ENCODE results near the gene KCTD6. TPM values are rescaled to one million over a fixed set of nuclear protein-coding genes. Genes with fewer than 3 reads are reported as not detected.

KCTD6 gene
- polyA plus RNA-seq, 1 donor (not counting 4 experiments of a cell fraction or from before 2014, with no cell fraction given): 7.6 TPM

DNA sequence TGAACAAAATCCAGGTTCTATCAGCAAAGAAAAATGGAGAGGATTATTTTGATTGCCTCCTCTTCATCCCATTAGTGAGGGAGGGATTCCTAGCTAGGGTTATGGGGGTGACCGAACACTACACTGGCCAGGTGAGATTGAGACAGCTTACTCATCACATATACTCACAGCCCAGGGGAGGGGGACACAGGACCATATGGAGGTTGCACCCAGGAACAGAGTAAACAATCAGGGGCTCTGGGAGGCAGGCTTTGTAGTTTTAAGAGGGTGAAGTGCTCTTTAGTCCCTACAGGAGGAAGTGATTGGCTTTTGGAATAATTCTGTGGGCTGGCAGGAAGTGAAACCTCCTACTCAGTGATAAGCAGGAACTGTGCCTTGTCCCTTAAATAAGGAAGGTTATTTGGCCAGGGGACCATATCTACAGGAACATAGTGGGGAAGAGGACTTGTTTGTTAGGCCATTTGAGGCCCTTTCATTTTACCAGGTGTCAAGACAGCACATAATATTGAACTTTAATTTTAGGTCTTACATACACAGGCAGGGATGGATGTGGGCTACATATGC lies 17.5 kb upstream of the KCTD6 start:
- H2AFZ ChIP-seq (ENCODE audit: control insufficient read depth, low read length): no peak overlapping the region
- H3K9ac ChIP-seq (ENCODE audit: control insufficient read depth, extremely low read depth, insufficient read depth, low read length): no peak overlapping the region
- dilution Hi-C loops (cut with MboI; ENCODE audit: extremely low pct_ligation_motif_present, low sequenced_read_pairs): no loop called here
- no peak for FAIRE-seq
- H3K36me3 ChIP-seq (ENCODE audit: control insufficient read depth in 2 of 2, extremely low read depth in 1 of 2, insufficient read depth in 2 of 2, low read length in 2 of 2): no peaks in the 10 kb centered on the region
- H3K4me1 ChIP-seq (ENCODE audit: control insufficient read depth, extremely low read depth, insufficient read depth, low read length): peaks cover 17% of the 10 kb centered on the region
- no peaks in the 10 kb centered on the region for H4K20me1 ChIP-seq (ENCODE audit: control insufficient read depth, extremely low read depth, insufficient read depth, low read length)
- H3K27me3 ChIP-seq (ENCODE audit: control insufficient read depth, extremely low read depth, insufficient read depth, low read length): no peaks in the 10 kb centered on the region
- no peaks in the 10 kb centered on the region for H3K9me3 ChIP-seq (ENCODE audit: control insufficient read depth, low read depth, low read length)
- no peak overlapping the region for H3K27ac ChIP-seq (ENCODE audit: control insufficient read depth, insufficient read depth, low read length)
- H3K4me3 ChIP-seq (ENCODE audit: control insufficient read depth in 2 of 3, extremely low read depth in 1 of 3, insufficient read depth in 2 of 3, low read depth in 1 of 3, low read length in 3 of 3): no peak overlapping the region
- H3K9me1 ChIP-seq (ENCODE audit: control insufficient read depth, extremely low read depth, insufficient read depth, low read length): no peaks in the 10 kb centered on the region
- TF ChIP-seq, protein P1, sequence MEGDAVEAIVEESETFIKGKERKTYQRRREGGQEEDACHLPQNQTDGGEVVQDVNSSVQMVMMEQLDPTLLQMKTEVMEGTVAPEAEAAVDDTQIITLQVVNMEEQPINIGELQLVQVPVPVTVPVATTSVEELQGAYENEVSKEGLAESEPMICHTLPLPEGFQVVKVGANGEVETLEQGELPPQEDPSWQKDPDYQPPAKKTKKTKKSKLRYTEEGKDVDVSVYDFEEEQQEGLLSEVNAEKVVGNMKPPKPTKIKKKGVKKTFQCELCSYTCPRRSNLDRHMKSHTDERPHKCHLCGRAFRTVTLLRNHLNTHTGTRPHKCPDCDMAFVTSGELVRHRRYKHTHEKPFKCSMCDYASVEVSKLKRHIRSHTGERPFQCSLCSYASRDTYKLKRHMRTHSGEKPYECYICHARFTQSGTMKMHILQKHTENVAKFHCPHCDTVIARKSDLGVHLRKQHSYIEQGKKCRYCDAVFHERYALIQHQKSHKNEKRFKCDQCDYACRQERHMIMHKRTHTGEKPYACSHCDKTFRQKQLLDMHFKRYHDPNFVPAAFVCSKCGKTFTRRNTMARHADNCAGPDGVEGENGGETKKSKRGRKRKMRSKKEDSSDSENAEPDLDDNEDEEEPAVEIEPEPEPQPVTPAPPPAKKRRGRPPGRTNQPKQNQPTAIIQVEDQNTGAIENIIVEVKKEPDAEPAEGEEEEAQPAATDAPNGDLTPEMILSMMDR (optimal IDR thresholded peaks at IDR 0.05 in 1 of 3, IDR thresholded peaks at IDR 0.05 in 1 of 3, conservative IDR thresholded peaks at IDR 0.05 in 1 of 3; ENCODE audit: extremely low read depth in 1 of 3, insufficient read depth in 2 of 3, low read length in 3 of 3): no peak
- no peak for TF ChIP-seq EZH2 (IDR thresholded peaks at IDR 0.05; ENCODE audit: low read length)
- H3K4me2 ChIP-seq (ENCODE audit: control insufficient read depth, extremely low read depth, insufficient read depth, low read depth, low read length): no peak overlapping the region
- DNase-seq (ENCODE audit: low read depth, low spot score): no peak
- H3K79me2 ChIP-seq (ENCODE audit: control insufficient read depth, insufficient read depth, low read length): no peaks in the 10 kb centered on the region

DNA sequence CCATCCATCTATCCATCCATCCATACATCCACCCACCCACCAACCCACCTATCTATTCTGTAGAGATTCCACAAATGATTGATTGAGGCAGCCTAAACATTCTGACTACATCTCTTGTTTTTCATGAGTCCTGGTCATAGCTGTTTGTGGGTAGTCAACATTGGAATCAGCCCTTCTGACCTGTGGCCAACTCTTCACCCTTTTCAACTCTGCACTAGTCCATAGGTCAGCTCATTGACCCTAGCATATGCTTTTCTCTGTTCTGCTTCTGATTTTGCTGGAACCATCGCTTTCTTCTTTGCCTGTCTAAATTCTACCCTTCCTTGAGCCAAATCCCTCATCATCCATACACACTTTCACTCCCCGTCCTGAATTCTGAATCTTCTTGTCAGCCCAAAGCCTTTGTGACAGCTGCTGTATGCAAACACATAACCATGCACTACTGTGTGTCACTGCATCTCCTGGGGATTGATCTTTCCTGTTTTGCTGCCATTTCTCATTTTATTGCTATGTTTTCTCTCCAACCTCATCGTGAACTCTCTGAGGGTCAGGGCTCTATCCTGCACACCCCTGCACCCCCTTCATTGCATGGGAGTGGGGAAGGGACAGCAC lies 16.8 kb upstream of the KCTD6 start:
- Histone ChIP-seq H3K79me2 (ENCODE audit: control insufficient read depth, insufficient read depth, low read length) (no peaks in the 10 kb centered on the region), H3K27me3 (ENCODE audit: control insufficient read depth, extremely low read depth, insufficient read depth, low read length) (no peaks in the 10 kb centered on the region), H3K27ac (ENCODE audit: control insufficient read depth, insufficient read depth, low read length) (no peak overlapping the region), H3K36me3 (ENCODE audit: control insufficient read depth in 2 of 2, extremely low read depth in 1 of 2, insufficient read depth in 2 of 2, low read length in 2 of 2) (no peaks in the 10 kb centered on the region), H3K4me1 (ENCODE audit: control insufficient read depth, extremely low read depth, insufficient read depth, low read length) (peaks cover 17% of the 10 kb centered on the region), H3K4me2 (ENCODE audit: control insufficient read depth, extremely low read depth, insufficient read depth, low read depth, low read length) (no peak overlapping the region), H3K9me1 (ENCODE audit: control insufficient read depth, extremely low read depth, insufficient read depth, low read length) (no peaks in the 10 kb centered on the region), H2AFZ (ENCODE audit: control insufficient read depth, low read length) (no peak overlapping the region), H3K9ac (ENCODE audit: control insufficient read depth, extremely low read depth, insufficient read depth, low read length) (no peak overlapping the region), H3K4me3 (ENCODE audit: control insufficient read depth in 2 of 3, extremely low read depth in 1 of 3, insufficient read depth in 2 of 3, low read depth in 1 of 3, low read length in 3 of 3) (no peak overlapping the region), H4K20me1 (ENCODE audit: control insufficient read depth, extremely low read depth, insufficient read depth, low read length) (no peaks in the 10 kb centered on the region), H3K9me3 (ENCODE audit: control insufficient read depth, low read depth, low read length) (no peaks in the 10 kb centered on the region)
- DNase-seq (ENCODE audit: low read depth, low spot score) (no peak), FAIRE-seq (no peak)
- dilution Hi-C loops (cut with MboI; ENCODE audit: extremely low pct_ligation_motif_present, low sequenced_read_pairs): no loop called here
- TF ChIP-seq, protein P1 (optimal IDR thresholded peaks at IDR 0.05 in 1 of 3, IDR thresholded peaks at IDR 0.05 in 1 of 3, conservative IDR thresholded peaks at IDR 0.05 in 1 of 3; ENCODE audit: extremely low read depth in 1 of 3, insufficient read depth in 2 of 3, low read length in 3 of 3): no peak
- TF ChIP-seq EZH2 (IDR thresholded peaks at IDR 0.05; ENCODE audit: low read length): no peak

Measured in keratinocyte (primary cell).